IMR-90 (cell line): Measurements from ENCODE around the gene PTPRC. TPM values are rescaled to one million over a fixed set of nuclear protein-coding genes. Genes with fewer than 3 reads are reported as not detected.

Source experiments
- ATAC-seq: fragments of 200-7000 bp; cut with Tn5 transposase; 2 replicates; pipeline ENCODE4 v1.9.1; 2020; ENCODE audit warnings: low read depth, mild to moderate bottlenecking, moderate library complexity
- BruUV-seq: library from RNA; stranded (reverse); fragments of 400-500 nt; replicated peaks from 2 replicates; lab custom pipeline; 2021; lab: Mats Ljungman, UMichigan
- CTCF ChIA-PET: fragments of 300-600 bp; formaldehyde crosslinking; extraction: SDS; loops from one replicate; lab custom pipeline; 2021; ENCODE audit warnings: antibody characterized with exemption; lab: Yijun Ruan, JAX
- POLR2A ChIA-PET: fragments of 300-600 bp; sonication (Branson Sonifier 250); formaldehyde crosslinking; loops from one replicate; lab custom pipeline; 2022; ENCODE audit warnings: antibody characterized with exemption; ENCODE audit not compliant: unreplicated experiment; lab: Charles Lee
- DNase-seq: peaks from one replicate; pipeline ENCODE4 v3.0.0; 2013
- H2AFZ ChIP-seq: replicated peaks from 2 replicates; pipeline ENCODE3; 2013; ENCODE audit warnings: low read length, mild to moderate bottlenecking; ENCODE audit not compliant: poor library complexity
- H2AK5ac ChIP-seq: 2 replicates; pipeline ENCODE4 v1.6.1; 2013; ENCODE audit warnings: low read depth, low read length, inconsistent platforms
- H2AK9ac ChIP-seq: replicated peaks from 2 replicates; pipeline ENCODE3; 2013; ENCODE audit warnings: mild to moderate bottlenecking, low read depth, low read length, moderate library complexity; ENCODE audit not compliant: poor library complexity
- H2BK120ac ChIP-seq: 2 replicates; pipeline ENCODE4 v1.6.1; 2013; ENCODE audit warnings: low read depth, low read length, inconsistent platforms
- H2BK15ac ChIP-seq: 3 replicates; pipeline ENCODE4 v1.6.1; 2013; ENCODE audit warnings: low read depth, low read length, inconsistent platforms
- H2BK20ac ChIP-seq: 2 replicates; pipeline ENCODE4 v1.6.1; 2013; ENCODE audit warnings: low read depth, mild to moderate bottlenecking, inconsistent platforms, low read length, moderate library complexity
- H2BK5ac ChIP-seq: 2 replicates; pipeline ENCODE4 v1.6.1; 2013; ENCODE audit warnings: mild to moderate bottlenecking, low read depth, low read length, inconsistent platforms; ENCODE audit not compliant: poor library complexity, severe bottlenecking
- H3K14ac ChIP-seq: replicated peaks from 2 replicates; pipeline ENCODE4 v1.6.1; 2013; ENCODE audit warnings: low read depth, low read length, inconsistent platforms
- H3K18ac ChIP-seq: 2 replicates; pipeline ENCODE4 v1.6.1; 2013; ENCODE audit warnings: low read depth, low read length, control low read depth
- H3K23ac ChIP-seq: 2 replicates; pipeline ENCODE4 v1.6.1; 2013; ENCODE audit warnings: low read depth, low read length, inconsistent platforms
- H3K27ac ChIP-seq: 2 replicates; pipeline ENCODE4 v1.5.1; 2013; ENCODE audit warnings: mild to moderate bottlenecking, control low read depth, low read length; ENCODE audit not compliant: insufficient read depth
- H3K27me3 ChIP-seq: 2 replicates; pipeline ENCODE4 v1.6.1; 2013; ENCODE audit warnings: low read length; ENCODE audit not compliant: control insufficient read depth, insufficient read depth
- H3K36me3 ChIP-seq: 2 replicates; pipeline ENCODE4 v1.6.1; 2013; ENCODE audit warnings: low read length, mixed read lengths; ENCODE audit not compliant: control insufficient read depth, insufficient read depth
- H3K4ac ChIP-seq: 2 replicates; pipeline ENCODE4 v1.6.1; 2013; ENCODE audit warnings: low read depth, low read length, inconsistent platforms
- H3K4me1 ChIP-seq: 2 replicates; pipeline ENCODE4 v1.6.1; 2013; ENCODE audit warnings: low read length, mixed read lengths; ENCODE audit not compliant: control insufficient read depth, insufficient read depth
- H3K4me2 ChIP-seq: 2 replicates; pipeline ENCODE4 v1.6.1; 2013; ENCODE audit warnings: low read depth, mild to moderate bottlenecking, control low read depth, low read length, moderate library complexity
- H3K4me3 ChIP-seq: 2 replicates; pipeline ENCODE4 v1.5.1; 2013; ENCODE audit warnings: low read depth, mild to moderate bottlenecking, control low read depth, low read length, moderate library complexity; ENCODE audit not compliant: insufficient read depth
- H3K56ac ChIP-seq: 2 replicates; pipeline ENCODE4 v1.6.1; 2013; ENCODE audit warnings: low read length, inconsistent platforms; ENCODE audit not compliant: insufficient read depth; ENCODE audit errors: extremely low read depth
- H3K79me1 ChIP-seq, 2 experiments: 2 replicates each; pipeline ENCODE4 v1.6.1; 2013; ENCODE audit warnings: low read length in 2 of 2, inconsistent platforms in 1 of 2, low read depth in 1 of 2
- H3K9ac ChIP-seq: 2 replicates; pipeline ENCODE4 v1.6.1; 2013; ENCODE audit warnings: low read depth, low read length, control low read depth
- H3K9me1 ChIP-seq: 2 replicates; pipeline ENCODE4 v1.6.1; 2013; ENCODE audit warnings: low read length, inconsistent platforms; ENCODE audit not compliant: insufficient read depth
- H3K9me3 ChIP-seq: 2 replicates; pipeline ENCODE4 v1.6.1; 2013; ENCODE audit warnings: low read length; ENCODE audit not compliant: control insufficient read depth, insufficient read depth
- H4K20me1 ChIP-seq: 2 replicates; pipeline ENCODE4 v1.6.1; 2013; ENCODE audit warnings: low read length, inconsistent platforms; ENCODE audit not compliant: insufficient read depth
- H4K5ac ChIP-seq: 2 replicates; pipeline ENCODE4 v1.6.1; 2013; ENCODE audit warnings: mild to moderate bottlenecking, low read depth, low read length, control low read depth
- H4K8ac ChIP-seq, 2 experiments: 2 replicates each; pipeline ENCODE4 v1.6.1; 2013; ENCODE audit warnings: low read depth in 2 of 2, low read length in 2 of 2, control low read depth in 1 of 2, inconsistent platforms in 1 of 2
- H4K91ac ChIP-seq: 2 replicates; pipeline ENCODE4 v1.6.1; 2013; ENCODE audit warnings: low read depth, low read length, inconsistent platforms; ENCODE audit not compliant: insufficient read depth
- BHLHE40 ChIP-seq: fragments of 150-350 bp; IDR thresholded peaks from 2 replicates; pipeline ENCODE4 v1.6.1; 2016; ENCODE audit warnings: mild to moderate bottlenecking, low read depth, low read length
- CEBPB ChIP-seq: IDR thresholded peaks from 2 replicates; pipeline ENCODE4 v1.6.1; 2012; ENCODE audit warnings: low read depth, low read length, improper control_type of control experiment
- CTCF ChIP-seq: conservative IDR thresholded peaks from 2 replicates; pipeline ENCODE4 v1.5.1; 2012; ENCODE audit warnings: mild to moderate bottlenecking, low read depth, low read length, improper control_type of control experiment
- ELK1 ChIP-seq: fragments of 150-350 bp; IDR thresholded peaks from 2 replicates; pipeline ENCODE4 v1.6.1; 2016; ENCODE audit warnings: low read depth, mild to moderate bottlenecking, low read length, moderate library complexity, borderline replicate concordance
- FOS ChIP-seq: fragments of 150-350 bp; IDR thresholded peaks from 2 replicates; pipeline ENCODE4 v1.6.1; 2016; ENCODE audit warnings: low read depth, low read length
- NFE2L2 ChIP-seq: fragments of 150-350 bp; IDR thresholded peaks from 2 replicates; pipeline ENCODE4 v1.6.1; 2016; ENCODE audit warnings: low read depth, mild to moderate bottlenecking, low read length
- RFX5 ChIP-seq: IDR thresholded peaks from 2 replicates; pipeline ENCODE4 v1.8.0; 2012; ENCODE audit warnings: low read depth, mild to moderate bottlenecking, low read length, moderate library complexity
- SMC3 ChIP-seq: fragments of 150-350 bp; IDR thresholded peaks from 2 replicates; pipeline ENCODE4 v1.6.1; 2016; ENCODE audit warnings: low read depth, mild to moderate bottlenecking, antibody characterized with exemption, low read length, moderate library complexity
- USF2 ChIP-seq: fragments of 150-350 bp; IDR thresholded peaks from 2 replicates; pipeline ENCODE4 v1.6.1; 2017; ENCODE audit warnings: mild to moderate bottlenecking, antibody characterized with exemption, low read length, low read depth
- WGBS, 2 experiments: methylation state at CpG; one replicate each; pipeline versions ENCODE4 v1.1.5 to v1.1.7; 2013; ENCODE audit warnings: missing lambda C conversion rate in 2 of 2; ENCODE audit not compliant: insufficient read length in 1 of 2; ENCODE audit errors: extremely low coverage in 2 of 2; 5-methylcytosine and 5-hydroxymethylcytosine counted together
- dilution Hi-C: fragments of 300-500 bp; cut with HindIII; formaldehyde crosslinking; loops from one replicate; pipeline ENCODE4 v1.14.3; 2018; ENCODE audit warnings: low sequenced_read_pairs; ENCODE audit not compliant: unreplicated experiment
- in situ Hi-C: fragments of 300-500 bp; cut with MboI; formaldehyde crosslinking; loops from 3 replicates; pipeline ENCODE4 v1.14.3; 2019; ENCODE audit warnings: low sequenced_read_pairs, inconsistent platforms, mixed read lengths
- intact Hi-C: fragments of 100-400 bp; cut with micrococcal nuclease; formaldehyde crosslinking; loops from 2 replicates; pipeline ENCODE4 v1.10.0; 2022
- polyA plus RNA-seq, 3 experiments: library from polyadenylated mRNA; depleted of rRNA; stranded (reverse); fragments of >200 nt; gene quantifications; 2 replicates each; pipeline ENCODE4 v1.2.3, GENCODE V29; 2012; ENCODE audit warnings: low replicate concordance in 1 of 3
- total RNA-seq: library from RNA; depleted of rRNA; stranded (reverse); fragments of >200 nt; gene quantifications from 2 replicates; pipeline ENCODE4 v1.2.3, GENCODE V29; 2012

PTPRC gene
- total and polyA plus RNA-seq, 2 of the 4 experiments (the other 2 are of a cell fraction), result not detected

- CTCF ChIA-PET, result no interaction called here
These were observed 70.1 kb downstream of the PTPRC start for GRCh38 chr1:198708761-198709525.

More at GRCh38 chr1:198708761-198709525, 70.1 kb downstream of the PTPRC start:
- H2AK9ac ChIP-seq, result no peak overlapping the region
- H3K14ac ChIP-seq, result no peak overlapping the region
- H3K23ac ChIP-seq, result no peak overlapping the region
- H3K4me1 ChIP-seq, result no peaks in the 10 kb centered on the region; the same call in 1 of the 2 replicates
- DNase-seq, result no peak
- intact Hi-C loops (no loop called here), dilution Hi-C loops (no loop called here), in situ Hi-C loops (no loop called here)
- H2AK5ac ChIP-seq, result no peak overlapping the region
- no peak overlapping the region for H3K56ac ChIP-seq
- no peak overlapping the region for H2BK20ac ChIP-seq
- H3K27ac ChIP-seq, result no peak overlapping the region
- no peak overlapping the region for H4K8ac ChIP-seq
- POLR2A ChIA-PET, result no interaction called here
- BruUV-seq, result no TSS peak
- H2BK120ac ChIP-seq, result no peak overlapping the region
- no peak overlapping the region for H2BK15ac ChIP-seq
- H3K9me1 ChIP-seq, result no peaks in the 10 kb centered on the region; the same call in 1 of the 2 replicates
- WGBS, 2 experiments, result no CpG with 5 or more reads among the region's 5 CpGs
- no peak overlapping the region for H3K4me2 ChIP-seq
- ATAC-seq, result no peak
- no peak overlapping the region for H3K9ac ChIP-seq
- no peak overlapping the region for H3K4ac ChIP-seq
- no peaks in the 10 kb centered on the region for H3K9me3 ChIP-seq
- H4K5ac ChIP-seq, result no peak overlapping the region
- H3K36me3 ChIP-seq, result no peaks in the 10 kb centered on the region
- no peaks in the 10 kb centered on the region for H3K79me1 ChIP-seq
- no peak overlapping the region for H3K4me3 ChIP-seq
- TF ChIP-seq RFX5 (no peak), FOS (no peak), NFE2L2 (no peak), CEBPB (no peak), BHLHE40 (no peak), CTCF (no peak), SMC3 (no peak), USF2 (no peak), ELK1 (no peak)
- H2AFZ ChIP-seq, result peak overlapping the region; percentile 61
- H4K20me1 ChIP-seq, result no peaks in the 10 kb centered on the region
- no peak overlapping the region for H3K18ac ChIP-seq
- no peak overlapping the region for H2BK5ac ChIP-seq
- no peaks in the 10 kb centered on the region for H3K27me3 ChIP-seq
- H4K91ac ChIP-seq, result no peak overlapping the region
